ENCODE results near the gene CTTN.

The CTTN gene

DNA sequence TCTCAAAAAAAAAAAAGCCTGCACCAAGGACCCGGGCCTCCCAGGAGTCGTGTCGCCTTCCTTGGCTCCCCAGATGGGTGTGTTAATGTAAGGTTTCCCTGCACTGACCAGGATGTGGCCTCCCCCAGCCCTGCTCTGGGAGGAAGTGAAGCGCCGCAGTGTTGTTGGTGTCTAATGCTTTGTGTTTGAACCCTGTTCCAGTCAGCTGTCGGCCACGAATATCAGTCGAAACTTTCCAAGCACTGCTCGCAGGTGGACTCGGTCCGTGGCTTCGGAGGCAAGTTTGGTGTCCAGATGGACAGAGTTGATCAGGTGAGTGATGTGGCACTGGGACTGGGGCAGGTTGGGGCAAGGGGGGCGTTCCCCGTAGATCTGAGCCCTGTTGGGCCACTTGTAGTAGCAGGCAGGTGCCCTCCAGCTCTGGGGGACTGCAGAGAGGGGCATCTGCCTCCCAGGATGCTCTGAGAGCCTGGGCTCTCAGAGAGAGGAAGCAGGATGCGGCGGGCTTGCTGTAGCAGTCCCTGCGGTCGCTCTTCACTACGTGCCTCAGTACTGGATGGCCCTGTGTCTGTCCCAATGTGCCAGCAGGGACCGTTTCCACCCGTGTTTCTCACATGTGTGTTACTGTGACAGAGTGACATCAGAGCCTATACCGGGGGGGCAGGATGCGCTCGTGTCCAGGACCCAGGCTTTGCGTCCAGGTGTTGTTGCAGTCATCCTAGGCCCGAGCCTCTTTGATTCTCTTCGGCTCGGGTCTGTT lies 16.2 kb downstream of the CTTN start:
- Histone ChIP-seq H2BK12ac (ENCODE audit: low read length) (no peak overlapping the region), H3K4me1 (ENCODE audit: control insufficient read depth in 2 of 2, insufficient read depth in 1 of 2, low read depth in 1 of 2, low read length in 2 of 2) (no peaks in the 10 kb centered on the region), H2AFZ (ENCODE audit: low read length) (no peak overlapping the region), H3K9me3 (replicated peaks in 1 of 2; ENCODE audit: control insufficient read depth in 2 of 2, insufficient read depth in 1 of 2, low read depth in 1 of 2, low read length in 2 of 2) (no peaks in the 10 kb centered on the region), H3K14ac (ENCODE audit: low read length) (no peak overlapping the region), H2BK5ac (ENCODE audit: low read length) (no peak overlapping the region), H2BK120ac (ENCODE audit: low read depth, low read length) (no peak overlapping the region), H3K36me3 (replicated peaks in 1 of 2; ENCODE audit: control insufficient read depth in 2 of 2, insufficient read depth in 2 of 2, low read length in 2 of 2) (peaks cover 61 to 93% of the 10 kb centered on the region in 2 donors), H3K79me1 (ENCODE audit: low read depth, low read length) (no peaks in the 10 kb centered on the region), H3K4me3 (ENCODE audit: low read length in 2 of 2) (no peak overlapping the region), H2AK5ac (ENCODE audit: low read depth, low read length) (no peak overlapping the region), H3K9ac (ENCODE audit: low read depth, low read length, poor library complexity) (no peak overlapping the region), H3K23ac (ENCODE audit: low read depth, low read length, poor library complexity) (no peak overlapping the region), H4K8ac (ENCODE audit: low read depth, low read length) (no peak overlapping the region), H3K4me2 (ENCODE audit: insufficient read depth, low read length, poor library complexity, severe bottlenecking) (no peak overlapping the region), H3K4ac (ENCODE audit: low read length) (no peak overlapping the region), H2BK15ac (ENCODE audit: low read length) (no peak overlapping the region), H4K91ac (ENCODE audit: low read depth, low read length, poor library complexity) (peak overlapping the region; percentile 20), H3K18ac (ENCODE audit: low read length) (no peak overlapping the region), H3K27ac (replicated peaks; ENCODE audit: low read length) (peak overlapping the region; percentile 7), H3K27me3 (ENCODE audit: control insufficient read depth in 3 of 3, insufficient read depth in 3 of 3, low read depth in 1 of 3, low read length in 3 of 3) (no peaks in the 10 kb centered on the region)
- DNase-seq (ENCODE audit: low spot score): no peak
- WGBS, 2 donors (ENCODE audit: extremely low coverage in 2 of 2, insufficient read length in 2 of 2, insufficient replicate concordance in 1 of 2): no CpG with 5 or more reads among the region's 28 CpGs

GRCh38 chr11:70415191-70415590 lies 16.9 kb downstream of the CTTN start:
- no peak overlapping the region for H3K4me3 ChIP-seq (ENCODE audit: low read length in 2 of 2)
- no peak overlapping the region for H3K23ac ChIP-seq (ENCODE audit: low read depth, low read length, poor library complexity)
- no peak overlapping the region for H3K14ac ChIP-seq (ENCODE audit: low read length)
- no peak overlapping the region for H3K4me2 ChIP-seq (ENCODE audit: insufficient read depth, low read length, poor library complexity, severe bottlenecking)
- no peak overlapping the region for H2BK12ac ChIP-seq (ENCODE audit: low read length)
- no peaks in the 10 kb centered on the region for H3K4me1 ChIP-seq (ENCODE audit: control insufficient read depth in 2 of 2, insufficient read depth in 1 of 2, low read depth in 1 of 2, low read length in 2 of 2)
- H2BK5ac ChIP-seq (ENCODE audit: low read length): no peak overlapping the region
- no CpG with 5 or more reads among the region's 10 CpGs for WGBS, 2 donors (ENCODE audit: extremely low coverage in 2 of 2, insufficient read length in 2 of 2, insufficient replicate concordance in 1 of 2)
- H3K4ac ChIP-seq (ENCODE audit: low read length): no peak overlapping the region
- no peaks in the 10 kb centered on the region for H3K79me1 ChIP-seq (ENCODE audit: low read depth, low read length)
- no peaks in the 10 kb centered on the region for H3K9me3 ChIP-seq (replicated peaks in 1 of 2; ENCODE audit: control insufficient read depth in 2 of 2, insufficient read depth in 1 of 2, low read depth in 1 of 2, low read length in 2 of 2)
- no peak overlapping the region for H3K18ac ChIP-seq (ENCODE audit: low read length)
- no peak overlapping the region for H3K9ac ChIP-seq (ENCODE audit: low read depth, low read length, poor library complexity)
- no peaks in the 10 kb centered on the region for H3K27me3 ChIP-seq (ENCODE audit: control insufficient read depth in 3 of 3, insufficient read depth in 3 of 3, low read depth in 1 of 3, low read length in 3 of 3)
- no peak overlapping the region for H2AFZ ChIP-seq (ENCODE audit: low read length)
- peaks cover 60 to 93% of the 10 kb centered on the region in 2 donors for H3K36me3 ChIP-seq (replicated peaks in 1 of 2; ENCODE audit: control insufficient read depth in 2 of 2, insufficient read depth in 2 of 2, low read length in 2 of 2)
- H2BK120ac ChIP-seq (ENCODE audit: low read depth, low read length): no peak overlapping the region
- no peak overlapping the region for H4K91ac ChIP-seq (ENCODE audit: low read depth, low read length, poor library complexity)
- no peak overlapping the region for H2AK5ac ChIP-seq (ENCODE audit: low read depth, low read length)
- no peak overlapping the region for H2BK15ac ChIP-seq (ENCODE audit: low read length)
- no peak for DNase-seq (ENCODE audit: low spot score)
- H3K27ac ChIP-seq (replicated peaks; ENCODE audit: low read length): no peak overlapping the region
- no peak overlapping the region for H4K8ac ChIP-seq (ENCODE audit: low read depth, low read length)

DNA sequence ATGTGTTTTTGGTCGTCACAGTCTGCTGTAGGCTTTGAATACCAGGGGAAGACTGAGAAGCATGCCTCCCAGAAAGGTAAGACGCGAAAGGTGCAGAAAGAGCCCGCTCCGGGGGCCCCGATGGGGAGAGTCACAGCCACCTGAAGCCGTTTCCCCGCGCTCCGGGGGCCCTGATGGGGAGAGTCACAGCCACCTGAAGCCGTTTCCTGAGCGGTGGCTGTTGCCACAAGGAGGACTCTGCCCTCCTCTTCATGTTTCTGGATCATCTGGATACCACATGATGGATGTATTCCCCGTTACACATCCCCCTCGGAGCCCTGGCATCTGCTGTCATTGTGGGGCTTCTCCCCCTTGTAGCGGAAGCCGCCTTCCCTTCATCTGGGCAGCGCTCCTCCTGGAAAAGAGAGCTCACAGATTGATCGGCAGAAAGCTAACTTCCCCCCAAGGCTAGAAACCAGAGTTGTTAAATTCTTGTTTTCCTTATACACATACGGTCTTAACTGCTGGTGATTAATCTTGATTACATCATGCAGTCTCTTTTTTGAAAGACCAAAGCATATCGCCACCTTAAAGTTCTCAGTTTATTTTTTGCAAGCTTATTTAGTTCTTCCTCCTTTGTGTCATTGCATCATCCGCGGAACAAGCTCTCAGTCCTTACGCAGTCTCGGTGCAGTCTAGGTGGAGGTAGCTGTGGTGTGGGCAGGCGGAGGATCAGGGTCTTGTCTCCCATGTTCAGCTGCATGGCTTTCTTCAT lies 17.5 kb downstream of the CTTN start:
- no peak overlapping the region for H3K4me3 ChIP-seq (ENCODE audit: low read length in 2 of 2)
- H3K4me1 ChIP-seq (ENCODE audit: control insufficient read depth in 2 of 2, insufficient read depth in 1 of 2, low read depth in 1 of 2, low read length in 2 of 2): no peaks in the 10 kb centered on the region
- H3K23ac ChIP-seq (ENCODE audit: low read depth, low read length, poor library complexity): no peak overlapping the region
- no peak overlapping the region for H4K8ac ChIP-seq (ENCODE audit: low read depth, low read length)
- no peak overlapping the region for H3K4me2 ChIP-seq (ENCODE audit: insufficient read depth, low read length, poor library complexity, severe bottlenecking)
- H3K27ac ChIP-seq (replicated peaks; ENCODE audit: low read length): no peak overlapping the region
- no CpG with 5 or more reads among the region's 25 CpGs for WGBS, 2 donors (ENCODE audit: extremely low coverage in 2 of 2, insufficient read length in 2 of 2, insufficient replicate concordance in 1 of 2)
- no peak overlapping the region for H2BK15ac ChIP-seq (ENCODE audit: low read length)
- no peak overlapping the region for H3K18ac ChIP-seq (ENCODE audit: low read length)
- H3K9me3 ChIP-seq (replicated peaks in 1 of 2; ENCODE audit: control insufficient read depth in 2 of 2, insufficient read depth in 1 of 2, low read depth in 1 of 2, low read length in 2 of 2): no peaks in the 10 kb centered on the region
- H3K27me3 ChIP-seq (ENCODE audit: control insufficient read depth in 3 of 3, insufficient read depth in 3 of 3, low read depth in 1 of 3, low read length in 3 of 3): no peaks in the 10 kb centered on the region
- no peak overlapping the region for H2BK12ac ChIP-seq (ENCODE audit: low read length)
- H4K91ac ChIP-seq (ENCODE audit: low read depth, low read length, poor library complexity): no peak overlapping the region
- no peak overlapping the region for H2AFZ ChIP-seq (ENCODE audit: low read length)
- no peak overlapping the region for H2BK5ac ChIP-seq (ENCODE audit: low read length)
- no peak overlapping the region for H3K9ac ChIP-seq (ENCODE audit: low read depth, low read length, poor library complexity)
- no peak overlapping the region for H2BK120ac ChIP-seq (ENCODE audit: low read depth, low read length)
- no peak overlapping the region for H2AK5ac ChIP-seq (ENCODE audit: low read depth, low read length)
- H3K36me3 ChIP-seq (replicated peaks in 1 of 2; ENCODE audit: control insufficient read depth in 2 of 2, insufficient read depth in 2 of 2, low read length in 2 of 2): peaks cover 57 to 93% of the 10 kb centered on the region in 2 donors
- DNase-seq (ENCODE audit: low spot score): no peak
- no peaks in the 10 kb centered on the region for H3K79me1 ChIP-seq (ENCODE audit: low read depth, low read length)
- no peak overlapping the region for H3K4ac ChIP-seq (ENCODE audit: low read length)
- no peak overlapping the region for H3K14ac ChIP-seq (ENCODE audit: low read length)

DNA sequence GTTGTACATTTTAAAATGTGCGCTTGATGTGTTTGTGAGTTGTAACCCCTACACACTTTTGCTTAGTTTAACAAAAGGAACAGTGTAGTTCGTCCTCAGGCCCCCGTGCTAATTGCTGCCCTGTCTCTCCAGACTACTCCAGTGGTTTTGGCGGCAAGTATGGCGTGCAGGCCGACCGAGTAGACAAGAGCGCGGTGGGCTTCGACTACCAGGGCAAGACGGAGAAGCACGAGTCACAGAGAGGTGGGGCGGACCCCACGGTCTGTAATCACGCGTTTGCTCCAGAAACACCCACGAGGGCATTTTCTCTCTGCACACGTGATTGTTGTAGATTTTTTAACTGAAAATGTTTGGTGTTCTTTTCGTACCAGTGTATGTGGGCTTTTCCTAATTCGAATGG lies 18.6 kb downstream of the CTTN start:
- Histone ChIP-seq H2BK5ac (ENCODE audit: low read length) (no peak overlapping the region), H3K36me3 (replicated peaks in 1 of 2; ENCODE audit: control insufficient read depth in 2 of 2, insufficient read depth in 2 of 2, low read length in 2 of 2) (peaks cover 57 to 93% of the 10 kb centered on the region in 2 donors), H2BK15ac (ENCODE audit: low read length) (no peak overlapping the region), H4K8ac (ENCODE audit: low read depth, low read length) (no peak overlapping the region), H3K4me1 (ENCODE audit: control insufficient read depth in 2 of 2, insufficient read depth in 1 of 2, low read depth in 1 of 2, low read length in 2 of 2) (no peaks in the 10 kb centered on the region), H3K27ac (replicated peaks; ENCODE audit: low read length) (no peak overlapping the region), H3K18ac (ENCODE audit: low read length) (no peak overlapping the region), H3K4me2 (ENCODE audit: insufficient read depth, low read length, poor library complexity, severe bottlenecking) (no peak overlapping the region), H3K79me1 (ENCODE audit: low read depth, low read length) (no peaks in the 10 kb centered on the region), H2BK12ac (ENCODE audit: low read length) (no peak overlapping the region), H2AK5ac (ENCODE audit: low read depth, low read length) (no peak overlapping the region), H3K9me3 (replicated peaks in 1 of 2; ENCODE audit: control insufficient read depth in 2 of 2, insufficient read depth in 1 of 2, low read depth in 1 of 2, low read length in 2 of 2) (no peaks in the 10 kb centered on the region), H3K4me3 (ENCODE audit: low read length in 2 of 2) (no peak overlapping the region), H2BK120ac (ENCODE audit: low read depth, low read length) (no peak overlapping the region), H4K91ac (ENCODE audit: low read depth, low read length, poor library complexity) (no peak overlapping the region), H3K23ac (ENCODE audit: low read depth, low read length, poor library complexity) (no peak overlapping the region), H3K9ac (ENCODE audit: low read depth, low read length, poor library complexity) (no peak overlapping the region), H2AFZ (ENCODE audit: low read length) (no peak overlapping the region), H3K14ac (ENCODE audit: low read length) (no peak overlapping the region), H3K4ac (ENCODE audit: low read length) (no peak overlapping the region), H3K27me3 (ENCODE audit: control insufficient read depth in 3 of 3, insufficient read depth in 3 of 3, low read depth in 1 of 3, low read length in 3 of 3) (no peaks in the 10 kb centered on the region)
- no CpG with 5 or more reads among the region's 20 CpGs for WGBS, 2 donors (ENCODE audit: extremely low coverage in 2 of 2, insufficient read length in 2 of 2, insufficient replicate concordance in 1 of 2)
- no peak for DNase-seq (ENCODE audit: low spot score)

Data from neuronal stem cell (in vitro differentiated cells).